Dendritic cell treated with granulocyte-macrophage colony-stimulating factor and Interleukin-4, amounts not matched to agents 40 ng/mL and 50 ng/mL, for 4 days (primary cell): Measurements from ENCODE around the gene RASGRF2.

Experiments used
- H3K27ac Mint-ChIP-seq: one replicate; pipeline ENCODE4 v1.8.0; 2022; ENCODE audit warnings: mild to moderate bottlenecking, mixed read lengths
- H3K27me3 Mint-ChIP-seq: one replicate; pipeline ENCODE4 v1.8.0; 2022; ENCODE audit warnings: mild to moderate bottlenecking, mixed read lengths
- H3K36me3 Mint-ChIP-seq: one replicate; pipeline ENCODE4 v1.8.0; 2022; ENCODE audit warnings: low read depth, mixed read lengths
- H3K4me1 Mint-ChIP-seq: one replicate; pipeline ENCODE4 v1.8.0; 2022; ENCODE audit warnings: low read depth, mixed read lengths
- H3K4me3 Mint-ChIP-seq: one replicate; pipeline ENCODE4 v1.8.0; 2022; ENCODE audit warnings: mild to moderate bottlenecking, moderate library complexity, mixed read lengths
- H3K9me3 Mint-ChIP-seq: one replicate; pipeline ENCODE4 v1.8.0; 2022; ENCODE audit warnings: mixed read lengths
- intact Hi-C: fragments of 100-400 bp; cut with micrococcal nuclease; formaldehyde crosslinking; loops from one replicate; pipeline ENCODE4 v1.15.0; 2022

RASGRF2 gene

GRCh38 chr5:81167078-81167477, 206.9 kb downstream of the RASGRF2 start:
- Mint-ChIP-seq H3K4me3 (no peak overlapping the region), H3K27ac (no peak overlapping the region), H3K27me3 (no peaks in the 10 kb centered on the region), H3K36me3 (no peaks in the 10 kb centered on the region), H3K4me1 (peaks cover 4% of the 10 kb centered on the region), H3K9me3 (no peaks in the 10 kb centered on the region)
- intact Hi-C loops, result no loop called here

DNA sequence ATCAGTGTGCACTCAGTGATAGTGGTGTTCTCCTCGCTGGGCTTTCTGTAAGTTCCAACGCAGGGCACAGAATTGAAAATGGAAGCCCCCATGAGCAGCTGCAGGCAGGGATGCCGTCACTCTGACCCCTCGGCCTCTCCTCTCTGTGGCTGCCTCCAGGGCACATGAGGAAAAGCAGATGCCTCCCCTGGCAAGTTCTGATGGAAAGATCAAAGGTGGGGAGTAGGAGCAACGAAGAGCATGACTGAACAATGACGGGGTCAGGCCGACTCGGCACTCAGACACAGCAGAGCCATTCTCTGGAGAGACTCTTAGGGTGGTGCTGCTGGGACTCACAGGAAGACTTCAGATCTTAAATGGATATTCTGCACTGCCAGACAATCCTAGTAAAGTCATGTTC, 207.4 kb downstream of the RASGRF2 start:
- no peaks in the 10 kb centered on the region for H3K9me3 Mint-ChIP-seq
- no peaks in the 10 kb centered on the region for H3K27me3 Mint-ChIP-seq
- H3K27ac Mint-ChIP-seq, result no peak overlapping the region
- no peak overlapping the region for H3K4me3 Mint-ChIP-seq
- intact Hi-C loops, result no loop called here
- peaks cover 4% of the 10 kb centered on the region for H3K4me1 Mint-ChIP-seq
- H3K36me3 Mint-ChIP-seq, result no peaks in the 10 kb centered on the region

DNA sequence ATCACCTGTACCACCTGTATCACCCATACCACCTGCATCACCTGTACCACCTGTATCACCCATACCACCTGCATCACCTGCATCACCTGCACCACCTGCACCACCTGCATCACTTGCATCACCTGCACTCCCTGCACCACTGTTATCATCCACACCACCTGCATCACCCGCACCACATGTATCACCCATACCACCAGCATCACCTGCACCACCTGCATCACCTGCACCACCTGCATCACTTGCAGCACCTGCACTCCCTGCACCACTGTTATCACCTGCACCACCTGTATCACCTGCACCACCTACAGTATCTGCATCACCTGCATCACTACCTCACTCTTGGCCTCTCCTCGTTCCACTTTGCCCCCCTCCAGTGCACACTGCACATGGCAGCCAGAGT, 209.8 kb downstream of the RASGRF2 start:
- H3K9me3 Mint-ChIP-seq, result no peaks in the 10 kb centered on the region
- intact Hi-C loops, result no loop called here
- no peak overlapping the region for H3K27ac Mint-ChIP-seq
- peaks cover 1% of the 10 kb centered on the region for H3K4me1 Mint-ChIP-seq
- H3K4me3 Mint-ChIP-seq, result no peak overlapping the region
- H3K27me3 Mint-ChIP-seq, result peaks cover 4% of the 10 kb centered on the region
- no peaks in the 10 kb centered on the region for H3K36me3 Mint-ChIP-seq

- Mint-ChIP-seq H3K4me3 (no peak overlapping the region), H3K9me3 (no peaks in the 10 kb centered on the region), H3K36me3 (no peaks in the 10 kb centered on the region), H3K27ac (no peak overlapping the region), H3K4me1 (no peaks in the 10 kb centered on the region), H3K27me3 (peaks cover 4% of the 10 kb centered on the region)
- intact Hi-C loops, result no loop called here
Observed at GRCh38 chr5:81171769-81172168, 211.6 kb downstream of the RASGRF2 start.

DNA sequence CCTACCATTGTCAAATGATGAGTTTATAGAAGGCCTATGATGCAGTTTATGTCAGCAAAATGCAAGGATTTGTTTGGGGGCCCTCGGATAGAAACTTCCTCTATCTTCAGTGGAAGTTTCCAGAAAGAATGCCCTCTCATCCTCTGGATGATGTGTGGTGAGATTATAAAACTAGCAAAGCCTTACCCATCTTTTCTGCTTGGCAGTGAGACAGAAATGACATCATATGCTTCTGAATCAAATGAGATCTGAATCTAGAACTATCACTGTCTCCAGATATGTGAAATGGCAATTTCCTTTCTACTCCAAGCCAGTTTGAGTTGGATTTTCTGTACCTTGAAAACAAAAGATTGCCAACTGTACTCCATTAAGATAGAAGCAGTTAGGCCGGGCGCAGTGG, 212.5 kb downstream of the RASGRF2 start:
- no peaks in the 10 kb centered on the region for H3K9me3 Mint-ChIP-seq
- H3K27me3 Mint-ChIP-seq, result peaks cover 4% of the 10 kb centered on the region
- H3K4me3 Mint-ChIP-seq, result no peak overlapping the region
- intact Hi-C loops, result no loop called here
- H3K4me1 Mint-ChIP-seq, result no peaks in the 10 kb centered on the region
- no peaks in the 10 kb centered on the region for H3K36me3 Mint-ChIP-seq
- no peak overlapping the region for H3K27ac Mint-ChIP-seq

DNA sequence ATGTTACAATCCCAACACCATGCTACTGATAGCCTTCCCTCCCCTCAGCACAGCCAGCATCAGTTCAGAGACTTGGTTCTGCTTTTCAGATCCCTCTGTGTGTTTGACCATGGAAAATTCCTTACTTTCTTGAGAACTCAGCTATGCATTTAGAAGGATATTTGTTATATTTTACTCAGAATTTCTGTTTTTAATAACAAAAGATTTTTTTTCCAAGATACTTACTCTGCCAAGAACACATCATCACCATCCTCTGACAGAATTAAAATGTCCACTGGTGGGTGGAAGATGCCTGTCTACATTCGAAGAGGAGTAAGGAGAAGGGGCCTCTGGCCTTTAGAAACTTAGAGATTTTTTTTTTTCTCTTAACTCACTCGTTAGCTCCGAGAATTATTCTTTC, 216.9 kb downstream of the RASGRF2 start:
- Mint-ChIP-seq H3K4me3 (no peak overlapping the region), H3K27ac (no peak overlapping the region), H3K9me3 (no peaks in the 10 kb centered on the region), H3K4me1 (no peaks in the 10 kb centered on the region), H3K27me3 (peaks cover 4% of the 10 kb centered on the region), H3K36me3 (no peaks in the 10 kb centered on the region)
- intact Hi-C loops, result no loop called here

DNA sequence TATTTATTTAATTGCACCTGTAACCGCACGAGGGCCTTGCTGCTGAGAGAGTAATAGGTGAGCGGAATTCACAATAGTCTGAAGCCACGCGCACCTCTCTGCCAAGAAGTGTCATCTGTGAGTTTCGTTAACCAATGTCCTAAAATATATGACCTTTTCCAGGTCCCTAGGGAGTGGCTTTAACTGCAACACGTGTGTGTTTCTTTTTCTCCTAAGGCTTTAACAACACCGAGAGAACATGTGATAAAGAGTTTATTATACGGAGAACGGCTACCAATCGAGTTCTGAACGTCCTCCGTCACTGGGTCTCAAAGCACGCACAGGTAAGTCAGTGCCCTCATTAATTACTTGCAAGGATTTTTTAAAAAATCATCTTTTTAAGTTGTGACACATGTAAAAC, 219.8 kb downstream of the RASGRF2 start:
- no peaks in the 10 kb centered on the region for H3K9me3 Mint-ChIP-seq
- no peak overlapping the region for H3K27ac Mint-ChIP-seq
- intact Hi-C loops, result no loop called here
- no peak overlapping the region for H3K4me3 Mint-ChIP-seq
- H3K27me3 Mint-ChIP-seq, result no peaks in the 10 kb centered on the region
- H3K36me3 Mint-ChIP-seq, result no peaks in the 10 kb centered on the region
- no peaks in the 10 kb centered on the region for H3K4me1 Mint-ChIP-seq

GRCh38 chr5:81180780-81181460, 220.8 kb downstream of the RASGRF2 start:
- H3K27ac Mint-ChIP-seq, result no peak overlapping the region
- no peak overlapping the region for H3K4me3 Mint-ChIP-seq
- intact Hi-C loops, result no loop called here
- H3K4me1 Mint-ChIP-seq, result no peaks in the 10 kb centered on the region
- no peaks in the 10 kb centered on the region for H3K27me3 Mint-ChIP-seq
- H3K36me3 Mint-ChIP-seq, result no peaks in the 10 kb centered on the region
- H3K9me3 Mint-ChIP-seq, result no peaks in the 10 kb centered on the region

DNA sequence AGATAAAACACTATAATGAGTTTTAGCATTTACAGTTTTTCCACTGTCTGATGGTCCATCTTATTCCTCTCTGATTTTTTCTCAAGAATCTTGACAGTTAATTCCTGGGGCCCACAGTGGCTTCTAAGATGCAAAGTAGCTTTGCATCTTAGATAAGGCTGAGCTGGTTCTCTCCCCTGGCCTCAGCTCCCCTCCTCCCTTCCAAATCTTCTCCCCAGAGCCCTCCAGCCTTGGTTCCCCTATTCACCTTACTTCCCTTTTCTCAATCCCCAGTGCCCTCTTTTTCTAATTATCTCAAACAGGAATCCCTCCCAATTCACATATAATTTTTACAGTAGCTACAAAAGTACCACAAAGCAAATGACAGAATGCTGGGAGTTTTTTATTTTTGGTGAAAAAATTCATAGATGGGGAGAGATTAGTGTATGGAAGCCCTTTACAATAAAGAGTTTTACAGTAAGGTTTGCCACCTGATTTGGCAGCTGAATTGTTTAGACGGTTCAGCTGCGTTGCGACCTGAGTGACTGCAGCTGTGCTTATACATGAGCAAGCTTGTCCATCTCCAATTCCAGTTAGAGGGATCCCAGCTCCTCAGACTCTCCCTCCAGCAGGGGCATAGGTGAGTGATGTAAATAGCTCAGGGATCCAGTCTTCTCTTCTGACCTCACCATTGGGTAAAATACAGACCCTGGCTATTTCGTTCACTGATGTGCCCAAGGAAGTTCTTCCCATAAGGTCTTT, 221.6 kb downstream of the RASGRF2 start:
- H3K9me3 Mint-ChIP-seq, result no peaks in the 10 kb centered on the region
- intact Hi-C loops, result no loop called here
- H3K36me3 Mint-ChIP-seq, result no peaks in the 10 kb centered on the region
- H3K27me3 Mint-ChIP-seq, result no peaks in the 10 kb centered on the region
- H3K27ac Mint-ChIP-seq, result no peak overlapping the region
- no peaks in the 10 kb centered on the region for H3K4me1 Mint-ChIP-seq
- no peak overlapping the region for H3K4me3 Mint-ChIP-seq

DNA sequence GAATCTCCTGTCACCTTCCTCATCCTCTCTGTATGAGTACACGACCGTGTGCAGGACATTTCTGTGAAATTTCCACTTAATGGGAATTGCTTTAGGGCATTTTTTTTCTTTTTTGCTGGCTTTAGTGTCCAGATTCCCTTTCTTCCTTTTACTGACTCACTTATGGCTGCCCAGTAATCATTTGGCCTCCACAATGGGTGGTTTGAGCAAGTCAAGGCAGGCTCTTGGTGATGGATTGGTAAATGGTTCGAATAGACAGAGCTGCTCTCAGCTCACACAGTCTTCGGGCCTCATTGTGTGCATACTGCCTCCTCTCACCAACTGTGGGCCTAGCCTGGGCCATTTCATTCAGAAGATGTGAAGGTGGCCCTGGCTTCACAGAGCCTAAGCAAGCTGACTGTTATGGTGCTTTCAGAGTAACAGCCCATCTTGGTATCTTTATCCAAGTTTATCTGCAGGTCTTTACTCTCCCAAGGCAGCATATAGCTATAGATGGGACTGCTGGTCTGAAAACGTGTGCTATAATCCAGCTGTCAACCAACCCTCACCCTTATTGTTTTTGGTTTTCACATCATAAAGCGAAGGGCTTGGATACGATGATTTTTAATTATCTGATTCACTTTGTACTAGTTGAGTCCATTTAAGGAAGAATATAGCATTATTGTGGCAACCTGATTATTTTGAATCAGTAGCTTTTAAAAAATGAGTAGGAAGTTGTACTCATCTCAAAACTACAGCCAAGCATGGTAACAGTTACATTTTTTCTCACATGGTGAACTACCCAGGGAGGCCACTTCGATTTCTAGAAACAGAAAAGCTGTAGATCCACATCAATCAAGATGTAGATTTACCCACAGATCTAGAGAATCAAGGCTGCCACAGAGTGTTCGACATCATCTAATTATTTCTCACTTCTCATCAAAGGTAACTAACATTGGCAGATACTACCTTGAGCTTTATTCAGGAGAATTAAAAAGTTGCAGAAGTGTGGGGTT, 222.5 kb downstream of the RASGRF2 start:
- Mint-ChIP-seq H3K4me1 (no peaks in the 10 kb centered on the region), H3K27ac (no peak overlapping the region), H3K4me3 (no peak overlapping the region), H3K27me3 (no peaks in the 10 kb centered on the region), H3K36me3 (no peaks in the 10 kb centered on the region), H3K9me3 (no peaks in the 10 kb centered on the region)
- intact Hi-C loops, result no loop called here

DNA sequence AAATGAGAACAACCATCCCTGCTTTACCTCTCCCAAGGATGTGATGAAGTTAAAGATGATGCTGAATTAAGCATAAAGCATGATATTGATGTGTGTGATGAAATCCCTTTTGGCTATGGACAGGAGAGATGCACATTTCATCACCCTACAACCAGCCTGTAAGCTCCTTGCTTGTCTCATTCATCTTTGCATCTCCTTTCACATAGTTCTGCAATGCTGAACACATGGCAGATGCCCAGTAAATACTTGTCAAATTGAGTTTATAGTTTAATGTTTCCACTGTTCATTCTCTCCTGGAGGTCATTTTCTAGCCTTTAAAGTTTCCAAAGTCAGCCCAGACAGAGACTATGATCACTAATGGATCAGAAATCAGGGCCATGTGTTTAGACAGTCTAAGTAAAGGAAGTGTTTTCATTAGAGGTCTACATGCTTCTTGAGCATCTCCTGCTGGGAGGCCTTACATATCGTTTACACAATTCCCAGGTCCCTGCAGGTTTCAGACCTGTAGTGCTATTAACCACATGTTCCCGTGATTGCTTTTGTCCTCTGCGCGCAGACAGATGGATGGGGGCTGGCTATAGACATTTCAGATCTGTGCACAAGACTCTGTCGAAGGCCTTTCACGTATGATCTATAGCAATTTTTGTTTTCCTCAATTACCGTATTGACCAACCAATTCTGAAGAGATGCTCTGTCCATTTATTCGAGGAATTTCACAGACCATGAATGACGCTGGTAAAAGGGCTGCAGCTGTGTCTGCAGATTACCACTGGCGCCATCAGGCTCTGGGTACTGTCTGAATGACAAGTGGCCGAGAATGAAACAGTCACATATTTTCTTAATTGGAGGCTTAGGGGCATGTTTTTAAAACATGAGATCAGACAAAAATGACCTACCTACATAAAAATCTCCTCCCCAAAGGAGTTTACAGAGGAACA, 223.9 kb downstream of the RASGRF2 start:
- H3K4me1 Mint-ChIP-seq, result no peaks in the 10 kb centered on the region
- H3K9me3 Mint-ChIP-seq, result no peaks in the 10 kb centered on the region
- no peaks in the 10 kb centered on the region for H3K27me3 Mint-ChIP-seq
- no peaks in the 10 kb centered on the region for H3K36me3 Mint-ChIP-seq
- no peak overlapping the region for H3K27ac Mint-ChIP-seq
- H3K4me3 Mint-ChIP-seq, result no peak overlapping the region
- intact Hi-C loops, result no loop called here

GRCh38 chr5:81184749-81185110, 224.6 kb downstream of the RASGRF2 start:
- Mint-ChIP-seq H3K9me3 (no peaks in the 10 kb centered on the region), H3K27me3 (no peaks in the 10 kb centered on the region), H3K27ac (no peak overlapping the region), H3K4me3 (no peak overlapping the region), H3K36me3 (no peaks in the 10 kb centered on the region), H3K4me1 (no peaks in the 10 kb centered on the region)
- intact Hi-C loops, result no loop called here

DNA sequence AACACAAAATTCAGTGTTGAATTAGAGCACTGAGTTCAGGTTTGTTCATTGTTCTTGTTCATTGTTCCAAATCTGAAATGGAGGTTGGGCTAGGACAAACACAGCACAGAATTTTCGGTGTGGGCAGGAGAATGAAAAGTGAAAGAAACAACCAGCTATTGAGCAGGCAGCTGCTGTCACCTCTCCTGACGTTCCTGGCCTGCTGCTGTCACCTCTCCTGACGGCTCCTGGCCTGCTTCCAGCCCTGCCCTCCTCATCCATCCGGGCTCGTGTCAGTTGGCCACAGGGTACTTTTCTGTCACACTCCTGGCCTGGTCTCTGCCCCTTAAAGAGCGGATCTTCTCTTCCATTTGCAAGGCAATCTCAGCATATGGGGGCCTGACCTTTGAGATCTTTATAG, 227.7 kb downstream of the RASGRF2 start:
- no peak overlapping the region for H3K4me3 Mint-ChIP-seq
- H3K9me3 Mint-ChIP-seq, result no peaks in the 10 kb centered on the region
- H3K36me3 Mint-ChIP-seq, result no peaks in the 10 kb centered on the region
- intact Hi-C loops, result no loop called here
- no peaks in the 10 kb centered on the region for H3K4me1 Mint-ChIP-seq
- H3K27ac Mint-ChIP-seq, result no peak overlapping the region
- H3K27me3 Mint-ChIP-seq, result peaks cover 3% of the 10 kb centered on the region
